Nephron (organoid): ENCODE measurements around the gene ZNF23.
A peak's percentile ranks its signal among the peaks of the same experiment; 100 is the strongest.

ENCODE experiments used
- H3K27ac Mint-ChIP-seq, 3 experiments: 2 replicates each; pipeline ENCODE4 v1.8.0; 2020; ENCODE audit warnings: mixed read lengths in 3 of 3, mild to moderate bottlenecking in 2 of 3, moderate library complexity in 1 of 3
- H3K27me3 Mint-ChIP-seq: 2 replicates; pipeline ENCODE4 v1.8.0; 2021; ENCODE audit warnings: low read depth, mild to moderate bottlenecking, moderate library complexity, mixed read lengths
- H3K36me3 Mint-ChIP-seq: 2 replicates; pipeline ENCODE4 v1.8.0; 2020; ENCODE audit warnings: low read depth, mixed read lengths
- H3K4me1 Mint-ChIP-seq: 2 replicates; pipeline ENCODE4 v1.8.0; 2020; ENCODE audit warnings: mixed read lengths
- H3K4me3 Mint-ChIP-seq, 3 experiments: 2 replicates each; pipeline ENCODE4 v1.8.0; 2020; ENCODE audit warnings: mild to moderate bottlenecking in 3 of 3, mixed read lengths in 3 of 3, moderate library complexity in 2 of 3
- H3K9me3 Mint-ChIP-seq: 2 replicates; pipeline ENCODE4 v1.8.0; 2020; ENCODE audit warnings: mixed read lengths
- TF ChIP-seq, protein P1 (sequence below), 3 experiments: fragments of 200-600 bp; sonication (generic); IDR thresholded peaks; one replicate each; pipeline ENCODE4 v1.5.0; 2021; ENCODE audit warnings: antibody characterized with exemption in 3 of 3; ENCODE audit not compliant: unreplicated experiment in 3 of 3

The ZNF23 gene

DNA sequence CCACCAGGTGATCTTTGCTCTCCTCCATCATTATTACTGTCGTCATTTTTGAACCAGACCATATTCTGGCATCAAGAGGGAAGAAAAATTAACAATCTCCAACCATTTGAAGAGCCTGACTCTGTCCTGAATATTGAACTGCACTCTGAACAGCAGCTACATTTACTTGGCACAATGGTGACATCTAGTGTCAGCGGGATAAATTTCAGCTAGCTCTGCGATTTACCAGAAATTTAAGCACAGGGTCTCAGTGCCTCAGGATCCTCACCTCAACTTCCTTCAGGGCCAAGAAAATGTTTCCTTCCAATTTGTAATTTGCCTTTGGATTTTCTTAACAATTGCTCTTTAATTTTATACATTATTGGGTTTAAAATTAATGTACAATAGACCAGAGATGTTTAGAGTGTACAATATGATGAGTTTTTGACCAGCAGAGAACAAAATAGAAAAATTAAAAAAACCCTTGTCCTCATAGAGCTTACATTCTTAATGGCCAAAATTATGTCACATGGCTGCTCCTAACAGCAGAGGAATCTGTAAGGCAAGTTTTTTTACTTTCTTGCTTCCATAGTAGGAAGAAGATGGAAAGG, 37.8 kb upstream of the ZNF23 start:
- Mint-ChIP-seq H3K36me3 (no peaks in the 10 kb centered on the region), H3K9me3 (no peaks in the 10 kb centered on the region), H3K4me1 (no peaks in the 10 kb centered on the region), H3K27ac (no peak overlapping the region), H3K4me3 (no peak overlapping the region), H3K27me3 (peaks cover 10% of the 10 kb centered on the region)
- TF ChIP-seq, protein P1, sequence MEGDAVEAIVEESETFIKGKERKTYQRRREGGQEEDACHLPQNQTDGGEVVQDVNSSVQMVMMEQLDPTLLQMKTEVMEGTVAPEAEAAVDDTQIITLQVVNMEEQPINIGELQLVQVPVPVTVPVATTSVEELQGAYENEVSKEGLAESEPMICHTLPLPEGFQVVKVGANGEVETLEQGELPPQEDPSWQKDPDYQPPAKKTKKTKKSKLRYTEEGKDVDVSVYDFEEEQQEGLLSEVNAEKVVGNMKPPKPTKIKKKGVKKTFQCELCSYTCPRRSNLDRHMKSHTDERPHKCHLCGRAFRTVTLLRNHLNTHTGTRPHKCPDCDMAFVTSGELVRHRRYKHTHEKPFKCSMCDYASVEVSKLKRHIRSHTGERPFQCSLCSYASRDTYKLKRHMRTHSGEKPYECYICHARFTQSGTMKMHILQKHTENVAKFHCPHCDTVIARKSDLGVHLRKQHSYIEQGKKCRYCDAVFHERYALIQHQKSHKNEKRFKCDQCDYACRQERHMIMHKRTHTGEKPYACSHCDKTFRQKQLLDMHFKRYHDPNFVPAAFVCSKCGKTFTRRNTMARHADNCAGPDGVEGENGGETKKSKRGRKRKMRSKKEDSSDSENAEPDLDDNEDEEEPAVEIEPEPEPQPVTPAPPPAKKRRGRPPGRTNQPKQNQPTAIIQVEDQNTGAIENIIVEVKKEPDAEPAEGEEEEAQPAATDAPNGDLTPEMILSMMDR (IDR thresholded peaks at IDR 0.05; ENCODE audit: unreplicated experiment in 3 of 3) = peak; percentile 65 to 72 (median 71)

DNA sequence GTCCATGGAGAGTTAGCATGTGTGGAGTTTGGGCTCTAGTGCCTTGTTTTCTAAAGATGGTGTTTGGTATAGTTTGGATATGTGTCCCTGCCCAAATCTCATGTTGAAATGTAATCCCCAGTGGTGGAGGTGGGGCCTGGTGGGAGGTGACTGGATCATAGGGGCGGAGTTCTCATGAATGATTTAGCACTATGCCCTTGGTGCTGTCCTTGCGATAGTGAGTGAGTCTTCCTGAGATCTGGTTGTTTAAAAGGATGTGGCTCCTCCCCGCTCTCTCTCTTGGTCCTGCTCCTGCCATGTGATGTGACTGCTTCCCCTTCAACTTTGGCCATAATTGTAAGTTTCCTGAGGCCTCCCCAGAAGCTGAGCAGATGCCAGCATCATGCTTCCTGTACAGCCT, 36.0 kb upstream of the ZNF23 start:
- Mint-ChIP-seq H3K4me1 (no peaks in the 10 kb centered on the region), H3K4me3 (no peak overlapping the region), H3K27ac (no peak overlapping the region), H3K36me3 (no peaks in the 10 kb centered on the region), H3K9me3 (no peaks in the 10 kb centered on the region), H3K27me3 (peaks cover 9% of the 10 kb centered on the region)
- TF ChIP-seq, protein P1 (IDR thresholded peaks at IDR 0.05; ENCODE audit: unreplicated experiment in 3 of 3) = no peak

DNA sequence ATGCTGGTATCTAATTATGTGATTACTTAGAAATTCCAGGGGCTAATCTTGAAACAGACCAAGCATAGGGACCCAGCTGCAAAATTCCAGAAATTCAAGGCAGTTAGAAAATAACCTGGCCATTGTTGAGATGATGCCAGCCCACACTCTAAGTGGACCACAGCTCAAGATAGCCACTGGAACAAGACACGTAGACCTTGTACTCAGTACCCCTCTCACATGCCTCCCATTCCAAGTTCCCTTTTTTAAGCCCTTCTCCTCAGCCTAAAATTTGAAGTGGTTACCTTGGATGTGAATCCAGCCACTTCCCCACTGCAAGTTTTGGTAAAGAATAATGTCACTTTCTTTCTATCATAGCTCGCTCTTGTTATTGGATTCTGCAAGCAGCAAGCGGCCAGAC, 31.2 kb upstream of the ZNF23 start:
- Mint-ChIP-seq H3K36me3 (no peaks in the 10 kb centered on the region), H3K27ac (no peak overlapping the region), H3K4me1 (no peaks in the 10 kb centered on the region), H3K4me3 (no peak overlapping the region), H3K27me3 (peaks cover 9% of the 10 kb centered on the region), H3K9me3 (no peaks in the 10 kb centered on the region)
- TF ChIP-seq, protein P1 (IDR thresholded peaks at IDR 0.05; ENCODE audit: unreplicated experiment in 3 of 3) = no peak

DNA sequence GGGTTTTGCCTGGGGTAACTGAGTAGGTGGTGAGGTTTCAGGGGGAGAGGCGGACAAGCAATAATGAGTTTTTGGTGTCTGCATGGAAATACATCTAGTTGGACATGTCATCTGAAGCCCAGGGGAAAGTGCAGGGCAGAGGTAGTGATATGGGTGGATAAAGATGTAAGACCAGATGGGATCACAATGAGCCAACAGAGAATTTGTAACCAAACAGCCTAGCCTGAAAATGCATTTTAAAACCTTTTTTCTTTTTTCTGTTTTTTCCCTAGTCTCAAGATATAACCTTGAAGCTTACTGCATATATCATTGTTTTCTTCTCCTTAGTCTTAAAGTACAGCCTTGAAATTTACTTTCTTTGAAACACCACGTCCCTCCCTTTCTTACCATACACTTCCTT, 30.7 kb upstream of the ZNF23 start:
- H3K4me3 Mint-ChIP-seq = no peak overlapping the region
- peaks cover 7% of the 10 kb centered on the region for H3K27me3 Mint-ChIP-seq
- H3K4me1 Mint-ChIP-seq = no peaks in the 10 kb centered on the region
- H3K27ac Mint-ChIP-seq = no peak overlapping the region
- H3K9me3 Mint-ChIP-seq = no peaks in the 10 kb centered on the region
- H3K36me3 Mint-ChIP-seq = no peaks in the 10 kb centered on the region
- TF ChIP-seq, protein P1 (IDR thresholded peaks at IDR 0.05; ENCODE audit: unreplicated experiment in 3 of 3) = no peak

DNA sequence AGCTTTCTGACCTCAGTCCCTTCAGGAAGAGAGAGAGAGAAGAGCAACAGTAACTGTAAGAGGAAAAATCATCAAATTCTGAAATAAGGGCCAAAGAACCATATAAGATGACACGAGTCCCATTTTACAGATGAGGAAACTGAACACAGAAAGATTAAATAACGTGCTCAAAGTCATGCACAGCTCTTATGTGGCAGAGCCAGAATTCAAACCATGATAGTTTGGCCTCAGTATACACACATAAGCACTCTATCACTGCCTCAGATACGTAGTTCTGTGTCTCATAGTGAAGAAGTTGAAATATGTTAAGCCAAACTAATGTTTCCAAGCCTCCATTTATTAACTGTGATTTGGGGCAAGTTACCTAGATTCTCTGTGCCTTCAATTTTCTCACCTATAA, 29.0 kb upstream of the ZNF23 start:
- Mint-ChIP-seq H3K36me3 (no peaks in the 10 kb centered on the region), H3K9me3 (no peaks in the 10 kb centered on the region), H3K27ac (no peak overlapping the region), H3K4me1 (no peaks in the 10 kb centered on the region), H3K27me3 (peaks cover 6% of the 10 kb centered on the region), H3K4me3 (no peak overlapping the region)
- TF ChIP-seq, protein P1 (IDR thresholded peaks at IDR 0.05; ENCODE audit: unreplicated experiment in 3 of 3) = no peak

DNA sequence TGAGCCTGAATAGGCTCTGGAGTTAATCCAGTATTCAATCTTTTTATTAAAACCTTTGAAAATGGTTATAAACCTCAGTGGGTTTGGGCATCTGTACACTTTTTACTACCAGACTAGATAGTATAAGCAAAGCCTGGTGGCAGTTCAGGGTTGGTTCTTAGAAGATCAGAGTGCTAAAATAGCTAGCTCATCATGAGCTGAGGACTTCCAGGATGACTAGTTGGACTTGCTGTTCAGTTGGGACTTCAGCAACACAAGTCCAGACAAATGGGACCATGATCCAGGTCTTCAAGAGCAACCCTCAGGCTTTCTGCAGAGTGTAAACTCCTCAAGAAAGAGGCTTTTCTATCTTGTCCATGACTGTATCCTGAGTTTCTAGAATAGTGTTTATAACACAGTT, 28.3 kb upstream of the ZNF23 start:
- Mint-ChIP-seq H3K4me3 (no peak overlapping the region), H3K9me3 (no peaks in the 10 kb centered on the region), H3K4me1 (no peaks in the 10 kb centered on the region), H3K27ac (no peak overlapping the region), H3K36me3 (no peaks in the 10 kb centered on the region), H3K27me3 (peaks cover 6% of the 10 kb centered on the region)
- TF ChIP-seq, protein P1 (IDR thresholded peaks at IDR 0.05; ENCODE audit: unreplicated experiment in 3 of 3) = no peak
